Caco-2 (cell line): ENCODE data around the gene CHRD. TPM values are rescaled to one million over a fixed set of nuclear protein-coding genes. Genes with fewer than 3 reads are reported as not detected.
A peak's percentile ranks its signal among the peaks of the same experiment; 100 is the strongest.

Source experiments
- BruUV-seq: library from RNA; stranded (reverse); fragments of 400-500 nt; replicated peaks from 2 replicates; lab custom pipeline; 2021; lab: Mats Ljungman, UMichigan
- CTCF ChIA-PET: fragments of 300-600 bp; sonication (Branson Sonifier 250); formaldehyde crosslinking; loops from one replicate; lab custom pipeline; 2022; ENCODE audit warnings: antibody characterized with exemption; lab: Charles Lee
- POLR2A ChIA-PET: fragments of 300-600 bp; sonication (Branson Sonifier 250); formaldehyde crosslinking; loops from one replicate; lab custom pipeline; 2022; ENCODE audit warnings: antibody characterized with exemption; lab: Charles Lee
- DNase-seq, 2 experiments: peaks; one replicate each; pipeline versions ENCODE4 v3.0.0 to v3.0.0-alpha.2; 2020 to 2022
- H3K27me3 ChIP-seq: replicated peaks from 2 replicates; pipeline ENCODE4 v1.6.0; 2011; ENCODE audit warnings: low read length; ENCODE audit not compliant: control insufficient read depth, insufficient read depth
- H3K36me3 ChIP-seq: 2 replicates; pipeline ENCODE4 v1.5.1; 2011; ENCODE audit warnings: low read length; ENCODE audit not compliant: control insufficient read depth, insufficient read depth
- H3K4me1 ChIP-seq: fragments of 250-450 bp; sonication (Bioruptor Pico); 2 replicates; pipeline ENCODE4 v1.5.1; 2020; ENCODE audit warnings: mild to moderate bottlenecking
- H3K4me3 ChIP-seq: 2 replicates; pipeline ENCODE4 v1.5.1; 2011; ENCODE audit warnings: low read depth, mild to moderate bottlenecking, control low read depth, low read length
- H3K9me3 ChIP-seq: fragments of 250-450 bp; sonication (Bioruptor Pico); 2 replicates; pipeline ENCODE4 v1.5.1; 2020; ENCODE audit warnings: mild to moderate bottlenecking, moderate library complexity
- H3K27ac Mint-ChIP-seq: one replicate; pipeline ENCODE4 v1.8.0; 2022; ENCODE audit warnings: mixed read lengths; ENCODE audit not compliant: unreplicated experiment
- H3K27me3 Mint-ChIP-seq: one replicate; pipeline ENCODE4 v1.8.0; 2022; ENCODE audit warnings: mixed read lengths; ENCODE audit not compliant: insufficient read depth, unreplicated experiment
- H3K36me3 Mint-ChIP-seq: one replicate; pipeline ENCODE4 v1.8.0; 2022; ENCODE audit warnings: mild to moderate bottlenecking, mixed read lengths; ENCODE audit not compliant: insufficient read depth, unreplicated experiment
- H3K4me1 Mint-ChIP-seq: one replicate; pipeline ENCODE4 v1.8.0; 2022; ENCODE audit warnings: low read depth, mixed read lengths; ENCODE audit not compliant: unreplicated experiment
- H3K4me3 Mint-ChIP-seq: one replicate; pipeline ENCODE4 v1.8.0; 2022; ENCODE audit warnings: mild to moderate bottlenecking, moderate library complexity, mixed read lengths; ENCODE audit not compliant: unreplicated experiment
- H3K9me3 Mint-ChIP-seq: one replicate; pipeline ENCODE4 v1.8.0; 2022; ENCODE audit warnings: mixed read lengths; ENCODE audit not compliant: unreplicated experiment
- intact Hi-C: fragments of 100-400 bp; cut with micrococcal nuclease; formaldehyde crosslinking; loops from one replicate; pipeline ENCODE4 v1.10.0; 2022; ENCODE audit not compliant: unreplicated experiment
- total RNA-seq: library from RNA; stranded (reverse); gene quantifications from 2 replicates; pipeline ENCODE4 v1.2.3, GENCODE V29; 2022
- TF ChIP-seq, protein P1 (sequence below), 2 experiments: fragments of 200-600 bp in 1 of 2; IDR thresholded peaks; 1 replicate in 1 of 2; 2 replicates in 1 of 2; pipeline versions ENCODE4 v1.5.1 to v1.8.0; 2011 to 2022; ENCODE audit warnings: antibody characterized with exemption in 1 of 2, control low read depth in 1 of 2, inconsistent platforms in 1 of 2, low read depth in 1 of 2, low read length in 1 of 2, mild to moderate bottlenecking in 1 of 2, moderate library complexity in 1 of 2; ENCODE audit not compliant: insufficient read depth in 1 of 2, severe bottlenecking in 1 of 2, unreplicated experiment in 1 of 2

Gene CHRD
- total RNA-seq, 1 experiment from 2014 or later, result 6.4 TPM

DNA sequence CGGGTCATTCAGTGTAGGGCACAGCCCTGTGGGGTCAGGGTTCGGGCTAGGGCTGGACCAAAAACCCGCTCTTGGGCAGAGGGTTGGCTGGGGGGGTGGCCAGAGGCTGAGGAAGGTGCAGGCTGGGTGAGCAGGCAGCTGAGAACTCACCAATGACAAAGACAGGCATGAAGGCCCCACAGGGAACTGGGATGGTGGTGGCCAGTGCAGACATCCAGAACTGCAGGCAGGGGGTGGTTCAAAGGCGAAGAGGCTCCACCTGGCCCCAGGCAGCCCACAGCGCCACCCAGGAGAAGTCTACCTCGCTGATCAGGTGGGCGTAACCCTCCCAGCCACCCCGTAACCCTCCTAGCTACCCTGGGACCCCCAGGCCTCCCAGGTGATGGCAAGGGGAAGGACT, 25.1 kb upstream of the CHRD start:
- H3K4me3 ChIP-seq, result no peak overlapping the region
- H3K36me3 ChIP-seq, result peaks cover 1% of the 10 kb centered on the region; the same call in 1 of the 2 replicates
- H3K9me3 ChIP-seq, result no peaks in the 10 kb centered on the region
- Mint-ChIP-seq H3K4me1 (peaks cover 2% of the 10 kb centered on the region), H3K36me3 (peaks cover 22% of the 10 kb centered on the region), H3K4me3 (no peak overlapping the region), H3K9me3 (no peaks in the 10 kb centered on the region), H3K27me3 (no peaks in the 10 kb centered on the region), H3K27ac (no peak overlapping the region)
- H3K27me3 ChIP-seq, result no peaks in the 10 kb centered on the region
- intact Hi-C loops, result no loop called here
- peak in 1 of 2 experiments; percentile 30 for DNase-seq
- CTCF ChIA-PET, result interaction anchor here (1.0 kb wide), 1 partner anchor 17 kb away, joined by 4 read pairs; no protein-coding TSS in a partner anchor
- H3K4me1 ChIP-seq, result no peaks in the 10 kb centered on the region
- POLR2A ChIA-PET, result no interaction called here
- TF ChIP-seq, protein P1, sequence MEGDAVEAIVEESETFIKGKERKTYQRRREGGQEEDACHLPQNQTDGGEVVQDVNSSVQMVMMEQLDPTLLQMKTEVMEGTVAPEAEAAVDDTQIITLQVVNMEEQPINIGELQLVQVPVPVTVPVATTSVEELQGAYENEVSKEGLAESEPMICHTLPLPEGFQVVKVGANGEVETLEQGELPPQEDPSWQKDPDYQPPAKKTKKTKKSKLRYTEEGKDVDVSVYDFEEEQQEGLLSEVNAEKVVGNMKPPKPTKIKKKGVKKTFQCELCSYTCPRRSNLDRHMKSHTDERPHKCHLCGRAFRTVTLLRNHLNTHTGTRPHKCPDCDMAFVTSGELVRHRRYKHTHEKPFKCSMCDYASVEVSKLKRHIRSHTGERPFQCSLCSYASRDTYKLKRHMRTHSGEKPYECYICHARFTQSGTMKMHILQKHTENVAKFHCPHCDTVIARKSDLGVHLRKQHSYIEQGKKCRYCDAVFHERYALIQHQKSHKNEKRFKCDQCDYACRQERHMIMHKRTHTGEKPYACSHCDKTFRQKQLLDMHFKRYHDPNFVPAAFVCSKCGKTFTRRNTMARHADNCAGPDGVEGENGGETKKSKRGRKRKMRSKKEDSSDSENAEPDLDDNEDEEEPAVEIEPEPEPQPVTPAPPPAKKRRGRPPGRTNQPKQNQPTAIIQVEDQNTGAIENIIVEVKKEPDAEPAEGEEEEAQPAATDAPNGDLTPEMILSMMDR (IDR thresholded peaks at IDR 0.05; ENCODE audit: insufficient read depth in 1 of 2, low read depth in 1 of 2, low read length in 1 of 2, severe bottlenecking in 1 of 2, unreplicated experiment in 1 of 2), result no peak
- no TSS peak for BruUV-seq

DNA sequence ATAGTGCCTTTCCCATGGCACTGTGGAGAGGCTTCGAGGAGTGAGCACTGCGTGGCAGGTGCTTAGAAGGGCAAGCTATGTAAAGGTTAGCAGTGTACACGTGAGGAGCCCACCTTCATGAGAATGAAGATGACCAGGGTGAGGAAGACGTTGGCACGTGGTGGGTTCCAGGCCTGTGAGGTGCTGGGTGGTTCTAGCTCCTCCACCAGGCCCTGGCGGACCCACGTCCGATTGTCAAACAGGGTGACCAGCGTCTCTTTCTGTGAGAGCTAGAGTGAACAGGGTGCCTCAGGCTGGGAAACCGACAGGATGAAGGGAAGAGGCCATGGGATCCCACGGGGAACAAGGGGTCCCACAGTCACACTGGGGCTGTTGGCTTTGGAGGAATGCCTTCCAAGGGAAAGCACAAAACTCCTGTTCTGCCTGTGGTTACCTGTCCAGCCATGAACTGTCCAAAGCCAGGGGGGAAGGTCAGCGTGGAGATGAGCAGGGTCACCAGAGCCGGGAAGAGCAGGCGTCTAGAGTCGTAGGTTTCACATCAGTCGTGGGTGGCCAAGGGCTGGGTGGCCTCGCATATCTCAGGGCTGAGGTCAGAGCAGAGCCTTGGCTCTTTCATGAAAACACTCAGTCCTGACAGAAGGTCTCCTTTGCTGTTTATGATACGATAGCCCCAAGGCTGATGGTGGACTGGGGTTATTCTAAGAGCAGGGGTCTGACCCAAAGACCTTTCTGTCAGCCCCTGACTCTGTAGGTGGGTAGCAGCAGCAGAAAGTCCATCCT, 24.4 kb upstream of the CHRD start:
- Histone ChIP-seq H3K4me3 (no peak overlapping the region), H3K4me1 (no peaks in the 10 kb centered on the region), H3K9me3 (no peaks in the 10 kb centered on the region), H3K27me3 (no peaks in the 10 kb centered on the region), H3K36me3 (peaks cover 1% of the 10 kb centered on the region; the same call in 1 of the 2 replicates)
- intact Hi-C loops, result no loop called here
- DNase-seq, result peak in 1 of 2 experiments; percentile 29
- Mint-ChIP-seq H3K9me3 (no peaks in the 10 kb centered on the region), H3K4me3 (no peak overlapping the region), H3K27me3 (no peaks in the 10 kb centered on the region), H3K4me1 (peaks cover 9% of the 10 kb centered on the region), H3K27ac (peak overlapping the region; percentile 21), H3K36me3 (peaks cover 20% of the 10 kb centered on the region)
- TF ChIP-seq, protein P1 (IDR thresholded peaks at IDR 0.05; ENCODE audit: insufficient read depth in 1 of 2, low read depth in 1 of 2, low read length in 1 of 2, severe bottlenecking in 1 of 2, unreplicated experiment in 1 of 2), result no peak
- CTCF ChIA-PET, result interaction anchor here (1.0 kb wide), 1 partner anchor 16 kb away, joined by 4 read pairs; no protein-coding TSS in a partner anchor
- BruUV-seq, result no TSS peak
- POLR2A ChIA-PET, result no interaction called here

DNA sequence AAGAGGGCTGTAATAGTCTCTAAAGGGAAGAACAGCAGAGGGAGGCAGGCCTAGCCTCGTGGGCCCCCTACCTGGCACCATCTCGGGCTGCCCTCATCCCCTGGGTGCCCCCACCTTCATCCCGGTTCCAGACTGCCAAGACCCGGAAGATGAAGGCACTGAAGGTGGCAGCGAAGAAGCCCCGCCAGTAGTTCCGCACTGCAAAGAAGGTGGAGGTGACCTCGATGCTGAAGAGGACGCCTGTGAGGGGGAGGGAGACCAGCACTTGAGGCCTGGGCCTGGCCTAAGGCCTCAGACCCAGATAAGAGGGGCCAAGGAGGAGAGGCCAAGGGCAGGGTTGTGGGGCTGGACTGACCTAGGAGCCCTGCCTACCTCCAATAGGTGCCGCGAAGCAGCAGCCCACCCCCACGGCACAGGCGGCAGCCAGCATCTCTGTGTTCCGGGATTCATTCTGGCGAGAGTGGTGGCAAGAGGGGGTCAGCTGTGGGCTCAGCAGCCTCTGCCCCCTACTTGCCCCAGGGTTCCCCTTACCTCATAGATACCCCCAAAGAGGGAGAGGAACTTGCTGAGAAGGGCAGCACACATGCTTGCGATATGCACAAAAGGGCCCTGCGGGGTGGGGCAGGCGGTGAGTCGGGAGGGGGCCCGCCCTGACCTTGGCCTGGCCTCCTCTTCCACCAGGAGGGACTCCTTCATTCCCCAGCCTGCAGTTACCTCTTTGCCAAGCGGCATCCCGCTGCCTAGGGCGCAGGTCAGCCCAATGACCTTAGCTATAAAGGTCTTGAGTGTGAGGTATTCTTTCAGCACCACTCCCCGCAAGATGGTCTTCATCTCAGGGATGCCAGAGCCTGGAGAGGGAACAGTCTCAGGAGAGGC, 22.4 kb upstream of the CHRD start:
- Mint-ChIP-seq H3K9me3 (no peaks in the 10 kb centered on the region), H3K4me1 (peaks cover 11% of the 10 kb centered on the region), H3K4me3 (no peak overlapping the region), H3K27ac (no peak overlapping the region), H3K27me3 (no peaks in the 10 kb centered on the region), H3K36me3 (peaks cover 8% of the 10 kb centered on the region)
- intact Hi-C loops, result no loop called here
- no peak for DNase-seq
- POLR2A ChIA-PET, result no interaction called here
- Histone ChIP-seq H3K4me3 (no peak overlapping the region), H3K4me1 (no peaks in the 10 kb centered on the region), H3K36me3 (peaks cover 1% of the 10 kb centered on the region; the same call in 1 of the 2 replicates), H3K27me3 (no peaks in the 10 kb centered on the region), H3K9me3 (no peaks in the 10 kb centered on the region)
- TF ChIP-seq, protein P1 (IDR thresholded peaks at IDR 0.05; ENCODE audit: insufficient read depth in 1 of 2, low read depth in 1 of 2, low read length in 1 of 2, severe bottlenecking in 1 of 2, unreplicated experiment in 1 of 2), result no peak
- CTCF ChIA-PET, result no interaction called here
- BruUV-seq, result no TSS peak
